Astrocyte (in vitro differentiated cells and primary cell): ENCODE data around the gene PFDN1. TPM values are rescaled to one million over a fixed set of nuclear protein-coding genes. Genes with fewer than 3 reads are reported as not detected.

Source experiments
- DNase-seq: peaks from one replicate; pipeline ENCODE4 v3.0.0-alpha.2; 2010; ENCODE audit warnings: low read depth
- FAIRE-seq: peaks from 2 replicates; lab custom pipeline; 2011; peaks lifted over from hg19 to GRCh38; lab: Jason Lieb, UNC
- H2AFZ ChIP-seq: 2 replicates; pipeline ENCODE4 v1.6.0; 2012; ENCODE audit warnings: low read depth, low read length, inconsistent platforms
- H3K27ac ChIP-seq: 2 replicates; pipeline ENCODE4 v1.5.1; 2011; ENCODE audit warnings: low read depth, low read length, inconsistent platforms
- H3K27me3 ChIP-seq: 2 replicates; pipeline ENCODE4 v1.6.0; 2011; ENCODE audit warnings: low read length, inconsistent platforms; ENCODE audit not compliant: insufficient read depth
- H3K36me3 ChIP-seq: 2 replicates; pipeline ENCODE4 v1.5.1; 2011; ENCODE audit warnings: low read length, inconsistent platforms; ENCODE audit not compliant: insufficient read depth
- H3K4me1 ChIP-seq: 2 replicates; pipeline ENCODE4 v1.5.1; 2011; ENCODE audit warnings: low read length, inconsistent platforms; ENCODE audit not compliant: insufficient read depth
- H3K4me2 ChIP-seq: 2 replicates; pipeline ENCODE4 v1.6.0; 2012; ENCODE audit warnings: low read length, inconsistent platforms
- H3K4me3 ChIP-seq: 2 replicates; pipeline ENCODE4 v1.5.1; 2011; ENCODE audit warnings: low read depth, mild to moderate bottlenecking, low read length, inconsistent platforms; ENCODE audit not compliant: insufficient read depth
- H3K79me2 ChIP-seq: 2 replicates; pipeline ENCODE4 v1.6.0; 2012; ENCODE audit warnings: mild to moderate bottlenecking, low read length, inconsistent platforms; ENCODE audit not compliant: insufficient read depth
- H3K9ac ChIP-seq: 2 replicates; pipeline ENCODE4 v1.6.0; 2012; ENCODE audit warnings: mild to moderate bottlenecking, low read length, inconsistent platforms
- H3K9me3 ChIP-seq: 2 replicates; pipeline ENCODE4 v1.5.1; 2012; ENCODE audit warnings: low read depth, mild to moderate bottlenecking, low read length, inconsistent platforms; ENCODE audit not compliant: insufficient read depth
- H4K20me1 ChIP-seq: 2 replicates; pipeline ENCODE4 v1.6.0; 2012; ENCODE audit warnings: low read length, inconsistent platforms; ENCODE audit not compliant: insufficient read depth
- H3K27ac Mint-ChIP-seq: one replicate; pipeline ENCODE4 v1.8.0; 2021; ENCODE audit warnings: mild to moderate bottlenecking, mixed read lengths; ENCODE audit not compliant: unreplicated experiment
- H3K27me3 Mint-ChIP-seq: one replicate; pipeline ENCODE4 v1.8.0; 2021; ENCODE audit warnings: low read depth, mixed read lengths; ENCODE audit not compliant: unreplicated experiment
- H3K36me3 Mint-ChIP-seq: one replicate; pipeline ENCODE4 v1.8.0; 2021; ENCODE audit warnings: low read depth, mixed read lengths; ENCODE audit not compliant: unreplicated experiment
- H3K4me1 Mint-ChIP-seq: one replicate; pipeline ENCODE4 v1.8.0; 2021; ENCODE audit warnings: low read depth, mixed read lengths; ENCODE audit not compliant: unreplicated experiment
- H3K4me3 Mint-ChIP-seq: one replicate; pipeline ENCODE4 v1.8.0; 2021; ENCODE audit warnings: mild to moderate bottlenecking, moderate library complexity, mixed read lengths; ENCODE audit not compliant: unreplicated experiment
- H3K9me3 Mint-ChIP-seq: one replicate; pipeline ENCODE4 v1.8.0; 2021; ENCODE audit warnings: mild to moderate bottlenecking, mixed read lengths; ENCODE audit not compliant: unreplicated experiment
- CTCF ChIP-seq: IDR thresholded peaks from 2 replicates; pipeline ENCODE4 v1.5.1; 2011; ENCODE audit warnings: low read depth, mild to moderate bottlenecking, inconsistent platforms, low read length, moderate library complexity; ENCODE audit not compliant: insufficient read depth
- EZH2 ChIP-seq: IDR thresholded peaks from 2 replicates; pipeline ENCODE4 v1.6.1; 2012; ENCODE audit warnings: mild to moderate bottlenecking, low read length, inconsistent platforms; ENCODE audit not compliant: insufficient read depth
- total RNA-seq: library from RNA; stranded (reverse); gene quantifications from 2 replicates; pipeline ENCODE4 v1.2.1, GENCODE V29; 2021

PFDN1 gene
- total RNA-seq, 1 donor from 2014 or later: 202 TPM

- H3K27me3 ChIP-seq: no peaks in the 10 kb centered on the region
- no peak for TF ChIP-seq CTCF
- no peak for TF ChIP-seq EZH2
- no peak overlapping the region for H2AFZ ChIP-seq
- no peaks in the 10 kb centered on the region for H3K9me3 Mint-ChIP-seq
- H3K4me3 Mint-ChIP-seq: no peak overlapping the region
- H3K4me3 ChIP-seq: no peak overlapping the region
- no peaks in the 10 kb centered on the region for H3K9me3 ChIP-seq
- no peak overlapping the region for H3K27ac Mint-ChIP-seq
- FAIRE-seq (no peak), DNase-seq (no peak)
- H4K20me1 ChIP-seq: no peaks in the 10 kb centered on the region
- H3K36me3 ChIP-seq: no peaks in the 10 kb centered on the region
- peaks cover 4% of the 10 kb centered on the region for H3K4me1 Mint-ChIP-seq
- H3K79me2 ChIP-seq: no peaks in the 10 kb centered on the region
- H3K27ac ChIP-seq: no peak overlapping the region
- H3K27me3 Mint-ChIP-seq: no peaks in the 10 kb centered on the region
- H3K9ac ChIP-seq: no peak overlapping the region
- peaks cover 15% of the 10 kb centered on the region for H3K36me3 Mint-ChIP-seq
- H3K4me2 ChIP-seq: no peak overlapping the region
- no peaks in the 10 kb centered on the region for H3K4me1 ChIP-seq
Measured at GRCh38 chr5:140197023-140197422, 105.9 kb downstream of the PFDN1 start.

- Mint-ChIP-seq H3K4me1 (peaks cover 12% of the 10 kb centered on the region), H3K4me3 (no peak overlapping the region), H3K27me3 (no peaks in the 10 kb centered on the region), H3K36me3 (peaks cover 15% of the 10 kb centered on the region), H3K9me3 (no peaks in the 10 kb centered on the region), H3K27ac (no peak overlapping the region)
- Histone ChIP-seq H3K27me3 (no peaks in the 10 kb centered on the region), H3K4me3 (no peak overlapping the region), H3K4me1 (no peaks in the 10 kb centered on the region), H3K9me3 (no peaks in the 10 kb centered on the region), H4K20me1 (no peaks in the 10 kb centered on the region), H3K79me2 (no peaks in the 10 kb centered on the region), H3K27ac (no peak overlapping the region), H3K4me2 (no peak overlapping the region), H2AFZ (no peak overlapping the region), H3K9ac (no peak overlapping the region), H3K36me3 (no peaks in the 10 kb centered on the region)
- no peak for FAIRE-seq
- TF ChIP-seq EZH2: no peak
- no peak for TF ChIP-seq CTCF
- no peak for DNase-seq
Measured at GRCh38 chr5:140196115-140196814, 106.6 kb downstream of the PFDN1 start.

Other genes with a start within 250 kb of the PFDN1 start
- gene PURA, start 189.0 kb downstream of the PFDN1 start, total RNA-seq: 9.1 and 9.2 TPM in 2 replicates
- gene IGIP, start 177.2 kb downstream of the PFDN1 start, total RNA-seq: 2.4 and 2.6 TPM in 2 replicates
- 35.2 and 46.3 TPM in 2 replicates for gene CYSTM1, start 127.9 kb downstream of the PFDN1 start, total RNA-seq
- gene HBEGF, start 43.5 kb upstream of the PFDN1 start, total RNA-seq: 257 and 272 TPM in 2 replicates
- 0.25 TPM in 1 of 2 replicates, not detected in the other for gene SLC4A9, start 57.1 kb upstream of the PFDN1 start, total RNA-seq
- 49.7 and 56.5 TPM in 2 replicates for gene ANKHD1, start 98.7 kb upstream of the PFDN1 start, total RNA-seq
- gene EIF4EBP3, start 244.6 kb upstream of the PFDN1 start, total RNA-seq: 2.4 and 3.6 TPM in 2 replicates